GM23248 (cell line): ENCODE results near the gene RARA.

Source experiments
- EZH2 ChIP-seq: fragments of 200-600 bp; sonication (generic); IDR thresholded peaks from 2 replicates; pipeline ENCODE4 v1.6.1; 2018; ENCODE audit warnings: antibody characterized with exemption, mild to moderate bottlenecking; ENCODE audit not compliant: insufficient read depth, poor library complexity, severe bottlenecking
- EZH2phosphoT487 ChIP-seq: fragments of 200-600 bp; sonication (generic); IDR thresholded peaks from 2 replicates; pipeline ENCODE4 v1.6.1; 2018; ENCODE audit warnings: antibody characterized with exemption, moderate library complexity, mild to moderate bottlenecking, low read depth; ENCODE audit not compliant: insufficient read depth

- TF ChIP-seq EZH2 (no peak), EZH2phosphoT487 (no peak)
These were observed 68.9 kb downstream of the RARA start for GRCh38 chr17:40377832-40378231.
